Stimulated activated CD8-positive, alpha-beta memory T cell treated with anti-CD3 and anti-CD28 coated beads, Interleukin-12 subunit alpha, Interleukin-12 subunit beta, amount 100 ng/mL, for 24 hours (primary cell): ENCODE results near the gene B4GALT2.

ENCODE experiments used
- DNase-seq: peaks from one replicate; pipeline ENCODE4 v3.0.0-alpha.2; 2020; ENCODE audit errors: extremely low read depth

Gene B4GALT2

GRCh38 chr1:43984855-43985254, 5.8 kb downstream of the B4GALT2 start:
- DNase-seq, result no peak

GRCh38 chr1:43985984-43986595, 7.1 kb downstream of the B4GALT2 start:
- no peak for DNase-seq

GRCh38 chr1:43986712-43987111, 7.7 kb downstream of the B4GALT2 start:
- DNase-seq, result no peak

DNA sequence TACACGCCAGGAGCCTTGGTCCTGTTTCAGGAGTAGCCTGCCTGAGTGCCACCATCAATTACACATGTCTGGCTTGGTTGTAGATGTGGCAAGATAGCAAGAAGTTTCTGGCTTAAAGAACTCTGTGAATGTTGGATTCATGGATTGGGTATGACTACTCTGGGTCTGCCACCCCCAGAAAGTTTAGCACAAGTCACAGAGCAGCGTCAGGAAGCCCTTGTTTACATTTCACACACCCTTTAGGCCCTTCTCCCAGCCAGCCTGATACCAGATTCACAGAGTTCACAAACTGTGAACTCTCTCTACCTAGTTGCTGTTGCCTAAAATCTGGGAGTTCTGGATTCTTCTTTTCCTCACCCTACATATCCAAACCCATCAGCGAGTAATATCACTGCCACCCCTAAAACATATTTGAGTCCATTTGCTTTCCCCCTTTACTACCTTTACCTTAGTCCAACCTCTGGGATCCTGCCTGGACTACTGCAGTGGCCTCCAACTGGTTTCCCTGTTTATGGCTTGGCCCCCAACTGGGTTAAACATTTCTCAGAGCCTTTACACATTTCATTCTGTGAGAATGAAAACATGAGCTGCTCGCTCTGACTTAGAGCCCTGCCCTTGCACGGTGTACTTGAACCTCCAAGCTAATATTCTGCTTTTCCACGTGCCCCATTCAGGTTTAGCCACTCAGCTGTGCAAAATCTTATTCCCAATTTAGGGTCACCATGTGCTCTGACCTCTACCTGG, 8.3 kb downstream of the B4GALT2 start:
- DNase-seq, result no peak

GRCh38 chr1:43990271-43991199, 11.5 kb downstream of the B4GALT2 start:
- DNase-seq, result no peak

DNA sequence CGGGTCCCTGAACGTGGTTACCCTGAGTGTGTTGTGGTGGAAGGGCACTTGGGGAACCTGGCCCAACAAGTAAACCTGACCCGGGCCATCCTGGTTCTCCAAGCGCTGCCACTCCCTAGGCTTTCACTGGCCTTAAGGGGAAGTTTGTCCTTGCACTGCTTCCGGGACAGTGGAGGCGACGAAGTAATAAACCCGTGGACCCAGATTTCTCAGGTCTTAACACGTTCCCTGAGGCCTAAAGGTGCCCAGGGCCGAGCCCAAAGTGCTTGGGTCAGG, 12.1 kb downstream of the B4GALT2 start:
- DNase-seq, result no peak

DNA sequence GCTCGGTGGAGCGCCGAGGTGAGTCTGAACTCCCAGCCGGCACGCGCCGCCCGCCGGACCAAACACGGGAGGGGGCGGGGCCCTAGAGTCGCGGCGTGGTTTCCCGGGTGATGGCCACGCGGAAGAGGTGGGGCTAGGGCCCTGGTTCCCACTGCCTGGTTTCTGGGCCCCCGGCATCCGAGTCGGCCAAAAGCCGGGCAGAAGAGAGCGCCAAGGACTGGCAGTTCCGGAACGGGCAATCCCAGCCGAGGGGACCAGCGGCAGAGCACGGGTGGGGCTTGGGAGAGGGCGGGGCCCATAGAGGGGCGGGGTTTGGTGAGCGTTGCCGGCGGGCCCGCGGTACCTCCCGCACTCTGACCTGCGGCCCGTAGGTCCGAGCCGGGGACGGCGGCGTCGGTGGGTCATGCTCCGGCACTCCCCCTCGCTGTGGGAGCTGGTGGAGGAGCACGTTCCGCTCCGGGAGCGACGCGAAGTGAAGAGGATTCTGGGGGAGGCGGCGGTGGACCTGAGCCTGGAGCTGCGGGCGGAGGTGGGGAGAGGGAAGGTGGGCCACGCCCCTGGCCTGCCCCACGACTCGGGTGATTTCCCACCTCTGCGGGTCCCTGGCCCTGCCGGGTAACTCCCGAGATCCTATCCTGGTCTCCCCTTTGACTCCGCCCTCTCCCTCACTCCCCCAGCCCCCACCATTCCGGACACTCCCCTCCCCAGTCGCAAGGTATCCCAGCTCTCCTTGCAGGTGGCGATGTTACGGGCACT, 12.6 kb downstream of the B4GALT2 start, which contains the start of gene CCDC24:
Gene CCDC24 (plus strand): TSS at position 124 of the 756 bp plus-strand sequence. CDS start 280 bp downstream, at position 404.
- DNase-seq, result peak; percentile 52

GRCh38 chr1:43992232-43992995, 13.4 kb downstream of the B4GALT2 start:
- no peak for DNase-seq

GRCh38 chr1:43993206-43993914, 14.3 kb downstream of the B4GALT2 start:
- no peak for DNase-seq

GRCh38 chr1:43994071-43994470, 15.1 kb downstream of the B4GALT2 start:
- no peak for DNase-seq

GRCh38 chr1:43994794-43995790, 16.1 kb downstream of the B4GALT2 start:
- no peak for DNase-seq

GRCh38 chr1:43995984-43996732, 17.1 kb downstream of the B4GALT2 start:
- DNase-seq, result no peak

GRCh38 chr1:43996733-43997115, 17.7 kb downstream of the B4GALT2 start:
- no peak for DNase-seq

DNA sequence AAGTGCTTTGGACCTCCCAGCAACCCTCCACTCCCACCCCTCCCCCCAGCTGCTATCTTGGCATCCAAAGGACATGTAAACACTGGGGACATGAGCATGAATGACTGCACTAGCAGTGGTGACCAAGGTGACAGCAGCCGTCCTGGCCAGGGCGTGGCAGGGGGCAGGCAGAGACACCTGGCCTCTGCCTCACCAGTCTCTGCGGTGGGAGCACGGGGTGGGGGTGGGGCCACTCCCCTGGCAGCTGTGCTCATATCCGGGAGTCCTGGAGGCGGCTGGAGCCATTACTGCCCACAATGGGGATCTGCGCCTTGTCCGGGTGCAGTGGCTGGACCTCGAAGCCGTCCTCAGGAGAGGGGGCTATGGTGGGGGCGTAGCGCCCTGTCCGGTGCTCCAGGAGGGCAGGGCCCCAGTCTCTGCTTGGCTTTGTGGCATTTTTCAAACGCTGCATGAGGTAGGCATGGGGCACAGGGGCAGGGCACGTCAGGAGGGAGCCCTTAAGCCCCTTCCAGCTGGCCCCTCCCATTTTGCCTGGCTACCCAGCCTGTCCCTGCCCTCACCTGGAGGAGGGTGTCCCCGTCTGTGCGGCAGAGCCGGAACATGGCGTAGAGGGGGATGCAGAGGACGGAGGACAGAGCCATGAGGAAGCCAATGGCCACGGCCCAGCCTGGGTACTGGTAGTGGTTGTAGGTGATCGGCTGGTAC, 18.4 kb downstream of the B4GALT2 start:
- DNase-seq, result no peak

DNA sequence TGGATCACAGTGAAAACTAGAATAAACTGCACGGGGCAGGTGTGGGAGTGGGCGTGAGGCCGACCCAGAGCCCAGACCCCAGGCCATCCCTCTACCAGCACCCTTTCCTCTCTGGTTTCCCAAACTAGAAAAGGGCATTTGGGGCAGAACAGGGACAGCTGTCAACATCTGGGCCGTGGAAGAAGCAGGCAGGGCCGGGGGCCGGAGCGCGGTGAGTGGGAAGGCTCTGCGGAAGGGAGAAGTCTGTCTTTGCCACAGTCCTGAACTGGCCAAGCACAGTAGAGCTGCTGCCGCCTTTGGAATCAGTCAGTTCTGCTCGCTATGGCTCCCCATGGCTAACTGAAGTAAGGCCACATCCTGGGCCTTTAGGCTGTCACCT, 19.0 kb downstream of the B4GALT2 start:
- DNase-seq, result no peak

- DNase-seq, result no peak
Observed at GRCh38 chr1:43999455-43999854, 20.4 kb downstream of the B4GALT2 start.

DNA sequence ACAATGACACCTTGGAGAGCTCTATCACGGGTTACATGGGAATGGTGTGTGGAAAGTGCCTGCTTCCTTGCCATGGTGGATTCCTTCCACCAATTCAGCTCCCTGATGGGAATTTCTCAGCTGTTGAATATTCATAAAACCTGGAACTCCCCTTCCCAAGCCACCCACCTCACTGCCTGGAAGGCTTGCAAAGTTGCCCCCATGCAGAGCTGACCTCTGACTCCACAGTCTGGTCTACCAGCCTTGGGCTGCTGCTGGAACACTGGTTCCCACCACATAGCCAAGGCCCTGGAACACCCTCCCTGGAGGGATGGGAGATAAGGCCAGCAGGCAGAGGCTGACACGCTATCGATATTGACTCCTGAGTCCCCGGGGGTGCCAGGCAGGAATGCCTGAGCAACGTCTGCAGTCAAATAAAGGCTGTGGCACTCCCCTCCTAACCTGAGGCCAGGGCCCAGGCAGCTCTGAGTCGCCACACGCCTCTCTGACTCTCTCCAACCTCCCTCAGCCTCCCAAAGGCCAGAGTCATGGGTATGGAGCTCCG, 21.2 kb downstream of the B4GALT2 start:
- no peak for DNase-seq

DNA sequence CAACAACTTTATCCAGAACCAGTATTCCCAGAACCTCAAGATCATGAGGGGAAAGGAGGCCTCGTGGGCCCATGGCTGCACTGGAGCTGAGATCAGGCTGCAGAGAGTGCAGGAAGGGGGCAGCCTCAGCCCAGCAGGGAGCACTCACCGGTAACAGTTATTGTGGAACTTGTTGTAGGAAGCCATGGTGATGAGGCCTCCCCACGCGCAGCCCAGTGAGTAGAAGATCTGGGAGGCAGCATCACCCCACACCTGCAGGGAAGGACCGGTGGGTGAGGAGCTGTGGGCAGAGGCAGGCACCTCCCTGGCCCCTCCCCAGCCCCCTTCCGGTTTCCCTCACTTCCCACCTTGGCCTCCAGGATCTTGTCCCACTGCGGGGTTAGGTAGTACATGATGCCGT, 23.2 kb downstream of the B4GALT2 start:
- no peak for DNase-seq
